GM20431 (cell line): ENCODE data around the gene CNTN6.
"Not testable (repeated sequence)": the region's sequence is repeated elsewhere in the genome, so short reads cannot be mapped to it uniquely, and the experiment has no call there.

Source experiments
- in situ Hi-C: fragments of 300-500 bp; cut with MseI, MboI; formaldehyde crosslinking; loops from one replicate; pipeline ENCODE4 v1.15.0; 2020; ENCODE audit warnings: low sequenced_read_pairs; ENCODE audit not compliant: unreplicated experiment

CNTN6 gene

DNA sequence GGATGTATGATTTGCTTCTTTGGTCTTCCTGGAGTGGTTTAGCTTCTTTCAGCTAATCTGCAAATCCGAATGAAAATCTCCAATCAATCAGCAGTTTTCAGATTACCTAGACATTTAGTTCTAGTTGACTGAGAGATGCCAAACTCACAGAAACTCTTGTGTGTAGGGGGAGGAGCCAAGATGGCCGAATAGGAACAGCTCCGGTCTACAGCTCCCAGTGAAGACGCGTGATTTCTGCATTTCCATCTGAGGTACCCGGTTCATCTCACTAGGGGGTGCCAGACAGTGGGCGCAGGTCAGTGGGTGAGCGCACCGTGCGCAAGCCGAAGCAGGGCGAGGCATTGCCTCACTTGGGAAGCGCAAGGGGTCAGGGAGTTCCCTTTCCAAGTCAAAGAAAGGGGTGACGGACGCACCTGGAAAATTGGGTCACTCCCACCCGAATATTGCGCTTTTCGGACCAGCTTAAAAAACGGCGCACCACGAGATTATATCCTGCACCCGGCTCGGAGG is 294.6 kb downstream of the CNTN6 start:
- in situ Hi-C loops, result not testable (repeated sequence)

DNA sequence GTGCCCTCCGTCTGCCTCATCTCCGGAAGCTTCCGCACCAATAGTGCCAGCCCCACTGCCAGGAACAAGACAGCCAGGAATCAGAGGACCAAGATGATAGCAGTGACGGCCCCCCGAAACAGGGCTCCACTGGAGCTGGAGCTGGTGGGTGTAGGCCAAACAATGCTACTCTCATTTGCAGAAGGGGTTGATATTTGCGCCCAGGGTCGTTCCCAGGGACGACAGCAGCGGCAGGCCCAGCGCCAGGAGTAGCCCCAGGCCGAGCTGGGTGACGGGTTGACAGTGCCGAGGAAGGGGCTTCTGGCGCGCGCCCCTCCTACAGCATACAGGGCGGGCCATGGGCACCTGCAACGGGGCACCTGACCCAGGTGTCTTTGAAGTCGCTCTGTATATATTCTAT is 301.4 kb downstream of the CNTN6 start:
- in situ Hi-C loops, result no loop called here

DNA sequence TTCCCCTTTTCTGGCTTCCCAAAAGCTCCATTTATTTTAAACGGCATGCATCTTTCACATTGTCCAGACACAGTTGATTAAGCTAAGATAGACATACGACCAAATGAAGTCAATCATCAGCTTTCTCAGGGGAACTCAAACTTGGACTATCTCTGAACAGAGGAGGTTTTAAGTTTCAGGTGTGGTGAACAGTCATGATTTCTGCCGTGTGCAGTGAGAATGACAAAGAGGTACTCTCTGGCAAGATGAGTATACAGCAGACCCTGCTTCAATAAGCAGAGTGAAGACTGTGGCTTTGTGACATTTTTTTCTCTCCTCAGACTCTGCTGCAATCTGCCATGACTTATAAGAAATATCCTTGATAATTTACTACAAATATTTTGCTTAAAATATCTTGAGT is 307.7 kb downstream of the CNTN6 start:
- in situ Hi-C loops, result no loop called here

DNA sequence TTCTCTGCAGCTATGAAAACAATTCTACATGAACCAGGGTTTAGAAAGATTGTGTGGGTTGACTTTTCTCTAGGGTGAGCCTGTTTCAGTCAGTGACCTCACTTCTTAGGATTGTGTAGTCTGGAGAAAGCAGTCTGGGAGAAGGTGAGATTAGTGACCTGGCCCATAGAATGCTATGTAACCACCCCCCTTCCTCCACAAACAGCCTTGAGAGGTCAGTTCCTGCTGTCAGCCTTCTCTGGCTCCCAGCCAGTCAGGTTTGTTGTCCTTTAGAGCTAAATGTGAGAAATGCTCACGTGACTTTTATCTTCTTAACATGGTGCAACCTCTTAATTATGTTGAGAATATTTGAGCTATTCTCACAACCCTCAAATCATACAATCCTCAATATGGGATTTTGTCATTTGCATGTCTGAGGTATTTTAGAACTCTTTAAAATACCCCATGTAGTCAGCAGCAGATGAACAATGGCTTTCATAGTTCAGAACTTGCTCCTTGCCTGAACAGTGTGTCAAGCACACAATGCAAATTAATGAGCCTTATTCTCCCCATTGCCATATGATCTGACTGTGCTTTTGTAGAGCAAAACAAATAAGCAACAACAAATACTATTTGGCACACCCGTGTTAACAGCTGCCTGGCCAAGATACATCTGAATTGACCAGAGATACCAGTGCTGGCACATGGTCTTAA is 311.6 kb downstream of the CNTN6 start:
- in situ Hi-C loops, result no loop called here

DNA sequence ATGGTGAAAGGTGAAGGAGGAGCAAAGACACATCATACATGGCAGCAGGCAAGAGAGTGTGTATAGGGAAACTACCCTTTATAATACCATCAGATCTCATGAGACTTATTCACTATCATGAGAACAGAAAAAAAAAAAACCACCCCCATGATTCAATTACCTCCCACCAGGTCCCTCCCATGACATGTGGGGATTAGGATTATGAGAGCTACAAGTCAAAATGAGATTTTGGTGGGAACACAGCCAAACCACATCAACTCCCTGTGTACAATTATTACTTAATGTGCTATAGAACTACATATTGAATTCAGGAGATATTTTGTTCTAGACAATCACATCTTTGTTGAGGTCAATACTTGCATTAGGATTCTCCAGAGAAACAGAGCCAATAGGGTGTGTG is 313.4 kb downstream of the CNTN6 start:
- in situ Hi-C loops, result no loop called here

DNA sequence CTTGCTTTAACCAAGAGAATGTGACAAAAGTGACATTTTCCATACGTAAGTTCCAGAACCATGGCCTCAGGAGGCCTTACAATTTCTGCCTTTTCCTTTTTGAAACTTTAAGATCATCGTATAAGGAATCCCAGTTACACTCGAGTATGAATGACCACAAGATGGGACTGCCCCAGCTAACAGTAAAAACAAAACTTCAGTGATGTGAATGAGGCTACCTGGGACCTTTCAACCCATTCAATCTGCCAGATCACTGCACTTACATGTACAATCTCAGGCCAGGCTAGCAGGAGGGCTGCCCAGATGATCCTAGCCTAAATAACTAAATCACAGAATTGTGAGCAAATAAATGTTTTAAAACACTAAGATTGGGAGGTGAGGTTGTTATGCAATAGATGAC is 328.8 kb downstream of the CNTN6 start:
- in situ Hi-C loops, result no loop called here

DNA sequence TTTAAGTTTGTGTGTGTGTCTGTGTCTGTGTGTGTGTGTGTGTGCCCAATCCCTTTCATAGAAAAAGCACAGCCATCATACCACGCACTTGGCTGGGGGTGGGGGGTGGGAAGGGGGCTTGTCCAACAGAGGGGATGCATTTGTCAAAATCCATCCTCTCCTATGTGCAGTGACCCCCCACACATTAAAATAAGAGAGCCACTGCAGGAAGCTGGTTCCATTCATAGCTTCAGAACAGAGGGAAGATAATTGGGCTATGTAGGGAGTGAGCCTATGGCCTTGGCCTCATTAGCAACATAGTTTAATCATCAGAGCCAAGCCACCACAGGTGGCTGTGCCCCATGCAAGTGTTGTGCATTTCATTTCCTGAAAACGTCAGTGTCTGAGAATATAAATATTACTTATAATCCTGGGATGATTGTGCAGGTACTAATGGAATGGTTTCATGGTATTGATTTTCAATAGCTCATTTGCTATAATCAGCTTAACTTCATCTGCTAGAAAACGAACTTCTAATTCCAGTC is 330.8 kb downstream of the CNTN6 start:
- in situ Hi-C loops, result no loop called here

DNA sequence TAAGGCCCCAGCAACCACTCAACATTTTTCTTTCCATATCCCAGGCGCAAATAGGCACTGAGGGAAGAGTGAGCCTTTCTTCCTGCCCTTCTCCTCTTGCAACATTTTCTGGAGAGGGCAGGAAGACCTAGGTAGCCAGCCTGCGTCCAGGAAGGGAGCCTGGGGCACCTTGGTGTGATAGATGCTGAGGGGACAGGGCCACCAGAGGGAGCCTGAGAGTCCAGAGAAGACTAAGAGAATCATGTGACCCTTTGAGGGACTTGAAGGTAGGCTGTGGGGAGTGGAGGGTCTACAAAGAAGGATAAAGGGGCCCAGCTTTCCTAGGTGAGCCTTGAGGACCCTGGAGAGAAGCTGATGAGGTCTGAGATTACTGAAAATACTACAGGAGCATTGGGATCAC is 346.6 kb downstream of the CNTN6 start:
- in situ Hi-C loops, result no loop called here

DNA sequence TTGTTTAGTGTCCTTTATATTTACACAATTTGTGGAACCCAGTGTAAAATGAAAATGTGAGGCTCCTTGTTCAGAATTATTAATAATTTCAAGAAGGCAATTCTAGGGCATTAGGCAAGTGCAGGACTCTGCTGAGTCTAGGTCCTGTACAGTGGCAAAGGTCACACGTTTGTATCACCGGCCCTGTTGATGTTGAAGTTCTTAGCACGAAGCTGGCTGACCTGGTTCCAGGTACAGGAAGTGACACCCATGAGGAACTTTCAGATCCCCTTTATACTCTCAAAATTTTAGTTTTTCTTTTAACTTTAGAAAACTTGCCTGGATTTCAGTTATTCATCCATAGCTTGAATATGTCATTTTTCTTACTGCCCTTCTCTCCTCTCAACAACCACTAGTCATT is 349.4 kb downstream of the CNTN6 start:
- in situ Hi-C loops, result no loop called here

DNA sequence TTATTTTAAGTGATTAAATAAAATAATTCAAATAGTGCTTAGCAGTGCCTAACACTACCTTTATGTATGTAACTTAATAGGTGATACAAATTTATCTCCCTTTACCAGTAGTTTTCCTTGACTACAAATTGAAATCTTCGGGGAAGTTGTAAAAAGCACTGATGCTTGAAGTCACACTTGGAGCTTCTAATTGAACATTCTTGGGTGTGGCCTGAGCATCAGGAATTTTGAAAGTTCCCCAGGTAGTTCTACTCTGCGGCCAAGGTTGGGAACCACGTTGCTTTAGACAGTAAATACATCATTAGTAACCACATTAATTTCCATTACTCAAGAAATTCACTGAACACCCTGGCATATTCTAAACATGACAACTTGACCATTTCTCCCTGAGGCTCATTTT is 351.4 kb downstream of the CNTN6 start:
- in situ Hi-C loops, result no loop called here

DNA sequence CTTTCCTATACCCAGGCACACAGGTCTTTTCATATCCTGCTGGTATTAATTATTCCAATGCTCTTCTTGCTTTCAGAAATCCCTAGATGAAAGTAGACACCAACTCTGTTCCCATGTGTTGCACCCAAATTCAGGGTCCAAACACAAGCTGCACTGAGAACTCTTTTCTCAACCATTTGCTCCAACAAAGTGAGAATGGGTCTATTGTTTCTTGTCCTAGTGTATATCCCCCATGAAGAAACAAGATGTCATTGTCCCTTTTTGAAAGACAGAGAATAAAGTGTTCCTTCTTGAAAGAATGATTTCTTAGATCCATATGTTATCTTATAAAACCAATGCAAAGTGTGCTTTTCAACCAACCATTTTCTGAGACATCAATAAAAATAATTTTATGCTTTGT is 353.7 kb downstream of the CNTN6 start:
- in situ Hi-C loops, result no loop called here

DNA sequence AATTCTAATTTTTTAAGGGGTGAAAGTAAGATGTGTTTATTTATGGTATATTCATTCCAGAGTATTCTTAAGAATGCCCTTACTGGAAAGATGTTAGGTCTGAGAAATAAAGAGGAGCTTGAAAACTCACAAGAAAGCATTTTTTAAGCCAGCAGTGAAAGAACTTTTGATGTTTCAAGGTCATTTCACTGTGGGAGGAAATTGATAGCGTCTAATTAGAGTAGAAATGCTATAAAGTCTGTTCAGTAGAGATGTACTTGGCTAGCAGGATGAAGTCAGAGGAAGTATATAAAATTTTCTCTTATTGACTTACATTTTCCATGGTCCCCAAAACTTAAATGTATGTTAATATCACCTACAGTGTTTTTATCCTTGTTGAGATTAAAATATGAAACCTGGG is 354.6 kb downstream of the CNTN6 start:
- in situ Hi-C loops, result no loop called here

DNA sequence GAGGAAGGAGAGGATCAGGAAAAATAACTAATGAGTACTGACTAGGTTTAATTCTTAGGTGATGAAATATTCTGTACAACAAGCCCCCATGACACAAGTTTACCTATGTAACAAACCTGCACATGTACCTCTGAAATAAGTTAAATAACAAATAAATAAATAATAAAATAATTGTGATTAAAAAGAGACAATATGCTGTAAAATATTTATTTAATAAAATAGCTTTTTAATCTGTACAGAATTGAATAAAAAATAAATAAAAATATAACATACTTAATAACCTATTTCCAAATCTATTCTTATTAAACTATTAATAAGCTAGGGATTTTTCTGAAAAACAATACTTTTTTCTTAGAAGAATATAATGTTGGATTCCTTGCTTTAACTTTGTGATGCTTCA is 355.6 kb downstream of the CNTN6 start:
- in situ Hi-C loops, result no loop called here
